Urinary bladder (tissue), 2 donors: Measurements from ENCODE around the gene OR7D4. TPM values are rescaled to one million over a fixed set of nuclear protein-coding genes. Genes with fewer than 3 reads are reported as not detected.

ENCODE experiments used
- polyA plus RNA-seq: library from polyadenylated mRNA; stranded (reverse); fragments of 200-250 nt; gene quantifications from one replicate; pipeline ENCODE4 v1.2.3, GENCODE V29; 2013
- total RNA-seq: library from RNA; depleted of rRNA; stranded (reverse); fragments of >200 nt; gene quantifications from one replicate; pipeline ENCODE4 v1.2.3, GENCODE V29; 2014
- donor health status: healthy.

OR7D4 gene
- total and polyA plus RNA-seq, 2 donors, result not detected

Other genes starting within 250 kb of the OR7D4 start
- gene MUC16, start 209.2 kb downstream of the OR7D4 start, total RNA-seq, result under 0.01 TPM
- not detected for gene MUC16, start 209.2 kb downstream of the OR7D4 start, polyA plus RNA-seq
- not detected for gene OR1M1, start 132.5 kb downstream of the OR7D4 start, total RNA-seq
- not detected for gene OR1M1, start 132.5 kb downstream of the OR7D4 start, polyA plus RNA-seq
- gene OR7G2, start 112.1 kb downstream of the OR7D4 start, total RNA-seq, result not detected
- gene OR7G2, start 112.1 kb downstream of the OR7D4 start, polyA plus RNA-seq, result not detected
- gene OR7G1, start 103.8 kb downstream of the OR7D4 start, total RNA-seq, result not detected
- gene OR7G1, start 103.8 kb downstream of the OR7D4 start, polyA plus RNA-seq, result not detected
- not detected for gene OR7G3, start 92.6 kb downstream of the OR7D4 start, total RNA-seq
- not detected for gene OR7G3, start 92.6 kb downstream of the OR7D4 start, polyA plus RNA-seq
- gene ZNF317, start 79.2 kb downstream of the OR7D4 start, total RNA-seq, result 14.0 TPM
- gene ZNF317, start 79.2 kb downstream of the OR7D4 start, polyA plus RNA-seq, result 17.0 TPM
- gene OR7D2, start 40.6 kb downstream of the OR7D4 start, total RNA-seq, result not detected
- 0.03 TPM for gene OR7D2, start 40.6 kb downstream of the OR7D4 start, polyA plus RNA-seq
- gene OR7E24, start 31.3 kb upstream of the OR7D4 start, total RNA-seq, result not detected
- not detected for gene OR7E24, start 31.3 kb upstream of the OR7D4 start, polyA plus RNA-seq
- 15.2 TPM for gene ZNF699, start 90.2 kb upstream of the OR7D4 start, total RNA-seq
- gene ZNF699, start 90.2 kb upstream of the OR7D4 start, polyA plus RNA-seq, result 5.3 TPM
- 64.5 TPM for gene ZNF559, start 104.6 kb upstream of the OR7D4 start, total RNA-seq
- 20.8 TPM for gene ZNF559, start 104.6 kb upstream of the OR7D4 start, polyA plus RNA-seq
- 8.6 TPM for gene ZNF177, start 143.4 kb upstream of the OR7D4 start, total RNA-seq
- 3.2 TPM for gene ZNF177, start 143.4 kb upstream of the OR7D4 start, polyA plus RNA-seq
- gene ZNF266, start 216.0 kb upstream of the OR7D4 start, total RNA-seq, result 30.7 TPM
- gene ZNF266, start 216.0 kb upstream of the OR7D4 start, polyA plus RNA-seq, result 23.5 TPM